HepG2 (cell line): ENCODE results near the gene DNAJC7. TPM values are rescaled to one million over a fixed set of nuclear protein-coding genes. Genes with fewer than 3 reads are reported as not detected.

Source experiments
- ARID3A ChIP-seq: IDR thresholded peaks from 2 replicates; pipeline ENCODE4 v1.6.1; 2012; ENCODE audit warnings: low read depth, low read length, improper control_type of control experiment
- CTCF ChIP-seq: sonication (generic); formaldehyde crosslinking; IDR thresholded peaks from 2 replicates; pipeline ENCODE4 v1.5.0; 2020; ENCODE audit warnings: mild to moderate bottlenecking, missing genetic modification reagents, moderate library complexity
- EHMT2 ChIP-seq: fragments of 200-600 bp; sonication (generic); IDR thresholded peaks from 2 replicates; pipeline ENCODE4 v1.7.0; 2017; ENCODE audit warnings: antibody characterized with exemption, low read depth, low read length, borderline replicate concordance
- GMEB1 ChIP-seq: sonication (generic); formaldehyde crosslinking; IDR thresholded peaks from 2 replicates; pipeline ENCODE4 v1.5.1; 2020; ENCODE audit warnings: missing genetic modification reagents, mild to moderate bottlenecking, borderline replicate concordance
- IRF1 ChIP-seq: sonication (generic); formaldehyde crosslinking; IDR thresholded peaks from 2 replicates; pipeline ENCODE4 v1.4.0; 2020; ENCODE audit warnings: low read depth, mild to moderate bottlenecking, missing genetic modification reagents
- KLF15 ChIP-seq: sonication (generic); formaldehyde crosslinking; IDR thresholded peaks from 2 replicates; pipeline ENCODE4 v1.8.1; 2023; ENCODE audit warnings: borderline replicate concordance, mild to moderate bottlenecking, inconsistent platforms, missing genetic modification reagents, mixed read lengths
- PHF8 ChIP-seq: sonication (generic); formaldehyde crosslinking; IDR thresholded peaks from 2 replicates; pipeline ENCODE4 v1.5.0; 2020; ENCODE audit warnings: missing genetic modification reagents
- PTBP1 ChIP-seq: fragments of 200-400 bp; formaldehyde crosslinking; IDR thresholded peaks from 2 replicates; pipeline ENCODE4 v1.6.1; 2018; ENCODE audit warnings: low read length, low read depth; ENCODE audit not compliant: poor library complexity, severe bottlenecking
- SIN3B ChIP-seq: fragments of 150-350 bp; IDR thresholded peaks from 2 replicates; pipeline ENCODE4 v1.6.1; 2014; ENCODE audit warnings: low read length
- SKIL ChIP-seq: sonication (generic); formaldehyde crosslinking; IDR thresholded peaks from 2 replicates; pipeline ENCODE4 v1.8.0; 2022; ENCODE audit warnings: missing genetic modification reagents, mild to moderate bottlenecking, moderate library complexity, borderline replicate concordance
- THAP11 ChIP-seq: IDR thresholded peaks from 2 replicates; pipeline ENCODE4 v1.6.1; 2016; ENCODE audit warnings: missing biosample characterization, missing genetic modification reagents
- ZNF225 ChIP-seq: sonication (generic); formaldehyde crosslinking; IDR thresholded peaks from 2 replicates; pipeline ENCODE4 v1.4.0; 2020; ENCODE audit warnings: mild to moderate bottlenecking, missing genetic modification reagents
- ZNF253 ChIP-seq: sonication (generic); formaldehyde crosslinking; IDR thresholded peaks from 2 replicates; pipeline ENCODE4 v1.8.0; 2022; ENCODE audit warnings: mild to moderate bottlenecking, missing genetic modification reagents, borderline replicate concordance
- ZNF256 ChIP-seq: sonication (generic); formaldehyde crosslinking; conservative IDR thresholded peaks from 2 replicates; pipeline ENCODE4 v1.4.0; 2020; ENCODE audit warnings: missing genetic modification reagents
- ZNF280D ChIP-seq: sonication (generic); formaldehyde crosslinking; IDR thresholded peaks from 2 replicates; pipeline ENCODE4 v1.5.1; 2020; ENCODE audit warnings: mild to moderate bottlenecking, missing genetic modification reagents
- ZNF547 ChIP-seq: sonication (generic); formaldehyde crosslinking; IDR thresholded peaks from 2 replicates; pipeline ENCODE4 v1.5.1; 2020; ENCODE audit warnings: mild to moderate bottlenecking, missing genetic modification reagents
- polyA plus RNA-seq, 8 experiments: library from polyadenylated mRNA; depleted of rRNA in 3 of 8; stranded (reverse) in 7 of 8; unstranded in 1 of 8; fragments of >200 nt; fragmentation: Illumina TruSeq in 4 of 8; extraction: Trizol in 4 of 8; gene quantifications; 2 replicates each; pipeline versions ENCODE4 v1.2.1 to v1.2.3, GENCODE V29; 2011 to 2016; ENCODE audit warnings: low read depth in 4 of 8, missing spikeins in 1 of 8, mixed read lengths in 1 of 8; ENCODE audit not compliant: insufficient read depth in 1 of 8
- total RNA-seq, 5 experiments: library from RNA; depleted of rRNA; stranded (reverse); fragments of >200 nt; fragmentation: Illumina TruSeq; extraction: Trizol; gene quantifications; 2 replicates each; pipeline ENCODE4 v1.2.3, GENCODE V29; 2016; ENCODE audit warnings: low read depth in 1 of 5

The DNAJC7 gene
- total and polyA plus RNA-seq, 2 of the 13 experiments (the other 11 are each of a cell fraction or from before 2014, with no cell fraction given): 47.7 to 132 TPM

GRCh38 chr17:41930009-41930832, 87.0 kb downstream of the DNAJC7 start, which contains the start of gene ODAD4 (continued):
- TF ChIP-seq GMEB1: peak; percentile 87
- TF ChIP-seq ZNF256 (CRISPR knock-in tag): 0 out of 2 replicates have a peak, but pooled peaks have one; percentile 79
- no peak for TF ChIP-seq PTBP1
- TF ChIP-seq ARID3A: peak; percentile 52; the same call in 1 of the 2 replicates
- TF ChIP-seq ZNF547 (CRISPR knock-in tag): peak; percentile 96
- TF ChIP-seq ZNF253 (CRISPR knock-in tag): 0 out of 2 replicates have a peak, but pooled peaks have one; percentile 29
- TF ChIP-seq CTCF: peak; percentile 85
- TF ChIP-seq SIN3B: 0 out of 2 replicates have a peak, but pooled peaks have one; percentile 26
- peak; percentile 63; the same call in 1 of the 2 replicates for TF ChIP-seq ZNF225
- peak; percentile 94 for TF ChIP-seq ZNF280D
- no peak; the same call in 1 of the 2 replicates for TF ChIP-seq KLF15 (CRISPR knock-in tag)
- TF ChIP-seq THAP11 (CRISPR knock-in tag): peak; percentile 92
- TF ChIP-seq IRF1 (CRISPR knock-in tag): 0 out of 2 replicates have a peak, but pooled peaks have one; percentile 68
- TF ChIP-seq EHMT2: no peak
- TF ChIP-seq PHF8 (CRISPR knock-in tag): peak; percentile 78
- TF ChIP-seq SKIL: no peak
